ENCODE results near the gene FGB.

Gene FGB

DNA sequence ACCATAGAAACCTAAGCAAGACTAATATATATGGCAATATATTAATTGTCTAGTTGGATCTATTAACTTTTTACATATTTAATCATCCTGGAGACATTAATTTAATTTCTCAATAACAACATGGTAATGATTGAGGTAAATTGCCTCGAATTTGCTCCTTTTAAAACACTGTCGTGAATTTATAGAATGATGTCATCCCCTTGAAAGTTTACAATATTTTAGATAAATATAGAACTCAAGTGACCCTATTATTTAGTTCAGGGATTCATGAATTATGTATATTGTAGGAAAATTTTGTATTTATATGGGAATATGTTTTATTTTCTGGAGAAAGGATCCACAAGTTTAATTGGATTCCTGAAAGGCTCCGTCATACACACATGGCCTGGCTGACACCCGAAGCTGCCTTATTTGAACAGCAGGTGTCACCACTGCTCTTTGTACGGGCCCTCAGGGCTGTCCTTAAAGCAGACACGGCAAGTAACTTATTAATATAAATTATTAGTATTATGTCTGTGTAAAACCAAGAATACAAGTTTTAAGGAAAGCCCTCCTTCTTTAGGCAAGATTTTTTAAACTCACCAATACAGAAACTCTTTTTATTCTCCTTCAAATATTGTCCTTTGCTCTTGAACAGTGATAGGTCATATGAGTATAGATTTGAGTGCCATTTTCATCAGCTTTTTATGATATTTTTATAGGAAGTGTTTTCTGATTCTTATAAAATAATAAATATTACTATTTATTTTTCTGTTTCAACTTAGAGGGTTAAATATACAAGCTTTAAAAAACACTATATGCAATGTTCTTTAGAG lies 10.7 kb upstream of the FGB start:
- no peak overlapping the region for H3K27ac ChIP-seq
- no peak for TF ChIP-seq ZFX (IDR thresholded peaks at IDR 0.05; ENCODE audit: borderline replicate concordance)
- TF ChIP-seq, protein P1, sequence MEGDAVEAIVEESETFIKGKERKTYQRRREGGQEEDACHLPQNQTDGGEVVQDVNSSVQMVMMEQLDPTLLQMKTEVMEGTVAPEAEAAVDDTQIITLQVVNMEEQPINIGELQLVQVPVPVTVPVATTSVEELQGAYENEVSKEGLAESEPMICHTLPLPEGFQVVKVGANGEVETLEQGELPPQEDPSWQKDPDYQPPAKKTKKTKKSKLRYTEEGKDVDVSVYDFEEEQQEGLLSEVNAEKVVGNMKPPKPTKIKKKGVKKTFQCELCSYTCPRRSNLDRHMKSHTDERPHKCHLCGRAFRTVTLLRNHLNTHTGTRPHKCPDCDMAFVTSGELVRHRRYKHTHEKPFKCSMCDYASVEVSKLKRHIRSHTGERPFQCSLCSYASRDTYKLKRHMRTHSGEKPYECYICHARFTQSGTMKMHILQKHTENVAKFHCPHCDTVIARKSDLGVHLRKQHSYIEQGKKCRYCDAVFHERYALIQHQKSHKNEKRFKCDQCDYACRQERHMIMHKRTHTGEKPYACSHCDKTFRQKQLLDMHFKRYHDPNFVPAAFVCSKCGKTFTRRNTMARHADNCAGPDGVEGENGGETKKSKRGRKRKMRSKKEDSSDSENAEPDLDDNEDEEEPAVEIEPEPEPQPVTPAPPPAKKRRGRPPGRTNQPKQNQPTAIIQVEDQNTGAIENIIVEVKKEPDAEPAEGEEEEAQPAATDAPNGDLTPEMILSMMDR (IDR thresholded peaks at IDR 0.05), result peak; percentile 87

DNA sequence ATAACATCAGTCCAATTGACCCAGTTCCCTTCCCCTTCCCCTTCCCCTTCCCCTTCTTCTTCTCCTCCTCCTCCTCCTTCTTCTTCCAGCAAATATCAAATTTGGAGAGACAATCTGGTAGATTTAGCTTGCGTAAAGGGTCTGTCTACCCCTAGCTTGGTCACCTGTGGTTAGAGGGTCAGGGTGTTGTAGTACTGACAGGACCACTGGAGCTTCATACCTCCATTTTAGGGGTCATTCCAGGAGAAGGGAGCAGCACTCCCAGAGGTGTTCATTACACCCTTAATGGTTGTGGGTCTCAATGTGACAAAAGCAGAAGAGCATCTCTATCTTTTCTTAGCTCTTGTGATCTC lies 3.7 kb upstream of the FGB start:
- TF ChIP-seq ZFX (IDR thresholded peaks at IDR 0.05; ENCODE audit: borderline replicate concordance), result no peak
- TF ChIP-seq, protein P1 (IDR thresholded peaks at IDR 0.05), result no peak
- H3K27ac ChIP-seq, result no peak overlapping the region

DNA sequence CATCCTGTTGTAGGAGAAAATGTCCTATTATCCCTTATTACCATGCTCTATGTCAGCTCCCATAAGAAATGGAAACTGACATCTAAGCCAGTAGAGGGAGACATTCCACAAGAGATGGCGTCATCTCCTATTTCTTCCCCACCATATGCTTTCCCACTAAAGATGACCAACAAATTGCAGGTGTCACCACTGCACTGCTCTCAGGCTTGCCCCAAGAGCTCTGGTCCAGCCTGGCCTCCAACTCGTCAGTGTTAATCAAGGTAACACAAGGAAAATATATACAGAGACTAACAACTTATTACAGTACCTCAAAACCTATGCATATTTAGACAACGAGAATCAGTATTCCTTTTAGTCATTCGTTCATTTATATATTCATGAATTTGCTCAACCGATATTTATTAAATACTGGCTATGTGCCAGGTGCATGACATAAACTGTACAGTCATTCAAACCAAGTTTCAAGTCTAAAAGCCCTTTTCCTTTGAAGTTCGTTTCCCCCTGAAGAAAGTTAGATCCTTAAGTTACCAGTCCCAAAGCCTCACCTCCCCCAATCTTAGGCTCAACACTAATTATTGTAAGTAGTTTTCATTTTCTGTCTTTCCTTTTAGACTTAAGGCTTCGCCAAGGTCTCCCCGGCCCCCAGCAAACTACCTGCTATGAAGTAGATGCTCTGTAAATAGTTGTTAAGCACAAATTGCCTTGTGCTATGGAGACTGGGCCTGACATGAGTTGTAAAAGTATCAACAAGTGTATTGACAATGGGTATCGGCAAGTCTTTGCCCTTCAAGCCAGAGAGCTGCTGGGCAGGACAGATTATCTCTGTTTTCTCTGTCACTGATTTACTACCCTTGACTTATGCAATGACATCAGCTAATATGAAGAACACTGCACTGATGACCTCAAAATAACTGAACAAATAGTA lies 3.1 kb upstream of the FGB start:
- TF ChIP-seq ZFX (IDR thresholded peaks at IDR 0.05; ENCODE audit: borderline replicate concordance), result no peak
- TF ChIP-seq, protein P1 (IDR thresholded peaks at IDR 0.05), result peak; percentile 63
- no peak overlapping the region for H3K27ac ChIP-seq

DNA sequence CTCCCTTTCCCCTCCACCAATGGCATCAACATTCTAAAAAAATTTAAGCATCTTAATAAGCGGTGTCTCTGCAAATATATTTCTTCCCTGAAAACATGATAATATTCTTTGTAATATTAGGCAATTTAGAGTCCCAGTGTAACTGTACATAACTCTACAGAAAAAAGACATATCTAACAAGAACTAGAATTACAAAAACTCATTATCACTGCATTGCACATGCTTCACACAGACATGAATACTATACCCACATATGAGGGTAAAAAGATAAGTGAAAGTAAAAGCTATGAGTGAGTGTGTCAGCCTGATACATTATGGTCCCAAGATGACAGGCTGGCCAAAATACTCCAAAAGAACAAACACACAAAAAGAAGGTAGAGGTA lies 2.4 kb upstream of the FGB start:
- no peak overlapping the region for H3K27ac ChIP-seq
- no peak for TF ChIP-seq ZFX (IDR thresholded peaks at IDR 0.05; ENCODE audit: borderline replicate concordance)
- TF ChIP-seq, protein P1 (IDR thresholded peaks at IDR 0.05), result no peak

DNA sequence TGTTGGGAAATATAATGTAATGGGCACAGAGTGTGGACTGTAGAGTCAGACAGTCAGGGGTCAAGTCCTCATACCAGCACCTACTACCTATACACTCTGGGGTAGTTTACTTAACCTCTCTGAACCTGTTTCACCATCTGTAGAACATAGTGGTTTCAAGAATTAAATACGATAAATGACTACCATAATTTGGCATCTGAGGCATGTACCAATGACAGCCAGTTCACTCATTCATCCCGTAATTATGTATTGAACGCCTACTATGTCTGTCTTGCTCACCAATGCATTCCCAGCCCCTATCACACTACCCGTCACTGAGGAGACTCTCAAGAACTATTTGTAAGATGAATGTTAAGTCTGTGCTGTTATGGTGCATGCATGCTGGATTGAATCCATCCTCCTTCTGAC lies 2.0 kb upstream of the FGB start:
- no peak for TF ChIP-seq ZFX (IDR thresholded peaks at IDR 0.05; ENCODE audit: borderline replicate concordance)
- no peak overlapping the region for H3K27ac ChIP-seq

DNA sequence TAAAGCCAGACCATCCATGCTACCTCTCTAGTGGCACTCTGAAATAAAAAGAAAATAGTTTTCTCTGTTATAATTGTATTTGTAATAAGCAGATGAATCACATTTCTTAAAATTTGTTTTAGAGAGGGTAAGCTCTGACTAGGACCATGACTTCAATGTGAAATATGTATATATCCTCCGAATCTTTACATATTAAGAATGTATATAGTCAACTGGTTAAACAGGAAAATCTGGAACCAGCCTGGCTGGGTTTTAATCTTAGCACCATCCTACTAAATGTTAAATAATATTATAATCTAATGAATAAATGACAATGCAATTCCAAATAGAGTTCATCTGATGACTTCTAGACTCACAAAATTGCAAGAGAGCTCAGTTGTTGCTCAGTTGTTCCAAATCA lies 1.5 kb downstream of the FGB start:
- no peak overlapping the region for H3K27ac ChIP-seq
- TF ChIP-seq, protein P1 (IDR thresholded peaks at IDR 0.05), result no peak
- no peak for TF ChIP-seq ZFX (IDR thresholded peaks at IDR 0.05; ENCODE audit: borderline replicate concordance)

DNA sequence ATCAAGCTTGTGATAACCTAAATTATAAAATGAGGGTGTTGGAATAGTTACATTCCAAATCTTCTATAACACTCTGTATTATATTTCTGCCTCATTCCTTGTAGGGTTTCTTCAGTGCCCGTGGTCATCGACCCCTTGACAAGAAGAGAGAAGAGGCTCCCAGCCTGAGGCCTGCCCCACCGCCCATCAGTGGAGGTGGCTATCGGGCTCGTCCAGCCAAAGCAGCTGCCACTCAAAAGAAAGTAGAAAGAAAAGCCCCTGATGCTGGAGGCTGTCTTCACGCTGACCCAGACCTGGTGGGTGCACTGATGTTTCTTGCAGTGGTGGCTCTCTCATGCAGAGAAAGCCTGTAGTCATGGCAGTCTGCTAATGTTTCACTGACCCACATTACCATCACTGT lies 2.9 kb downstream of the FGB start:
- H3K27ac ChIP-seq, result no peak overlapping the region

More for the DNA sequence above, 2.9 kb downstream of the FGB start:
- TF ChIP-seq ZFX (IDR thresholded peaks at IDR 0.05; ENCODE audit: borderline replicate concordance), result no peak
- TF ChIP-seq, protein P1 (IDR thresholded peaks at IDR 0.05), result no peak
